PC-3 (cell line): ENCODE data around the gene FOXK1. TPM values are rescaled to one million over a fixed set of nuclear protein-coding genes. Genes with fewer than 3 reads are reported as not detected.

Experiments
- ATAC-seq: fragments of 200-7000 bp; cut with Tn5 transposase; 2 replicates; pipeline ENCODE4 v1.9.1; 2020; ENCODE audit warnings: mild to moderate bottlenecking, moderate library complexity
- BruUV-seq: library from RNA; stranded (reverse); fragments of 400-500 nt; replicated peaks from 2 replicates; lab custom pipeline; 2021; lab: Mats Ljungman, UMichigan
- CTCF ChIA-PET: fragments of 300-600 bp; sonication (Branson Sonifier 250); formaldehyde crosslinking; loops from one replicate; lab custom pipeline; 2022; ENCODE audit warnings: antibody characterized with exemption; lab: Charles Lee
- POLR2A ChIA-PET: fragments of 300-600 bp; sonication (Branson Sonifier 250); formaldehyde crosslinking; loops from one replicate; lab custom pipeline; 2022; ENCODE audit warnings: antibody characterized with exemption; ENCODE audit not compliant: unreplicated experiment; lab: Charles Lee
- DNase-seq: peaks from one replicate; pipeline ENCODE4 v3.0.0-alpha.2; 2015
- H2AFZ ChIP-seq: fragments of 300-600 bp; sonication (generic); 2 replicates; pipeline ENCODE4 v1.6.0; 2016; ENCODE audit warnings: antibody characterized with exemption, low read length
- H3F3A ChIP-seq: fragments of 300-600 bp; sonication (generic); one replicate; pipeline ENCODE4 v1.6.0; 2017; ENCODE audit warnings: antibody characterized with exemption, low read length, control low read depth, mild to moderate bottlenecking; ENCODE audit not compliant: unreplicated experiment
- H3K27ac ChIP-seq: fragments of 300-600 bp; sonication (generic); 2 replicates; pipeline ENCODE4 v1.5.1; 2016; ENCODE audit warnings: mild to moderate bottlenecking, low read length
- H3K27me3 ChIP-seq: fragments of 300-600 bp; sonication (generic); 2 replicates; pipeline ENCODE4 v1.6.1; 2016; ENCODE audit warnings: low read length, mixed read lengths
- H3K36me3 ChIP-seq: fragments of 300-600 bp; sonication (generic); 2 replicates; pipeline ENCODE4 v1.6.1; 2016; ENCODE audit warnings: low read depth, mixed run types, low read length, mixed read lengths
- H3K4me1 ChIP-seq: fragments of 300-600 bp; sonication (generic); 2 replicates; pipeline ENCODE4 v1.5.1; 2016; ENCODE audit warnings: low read length; ENCODE audit not compliant: insufficient read depth
- H3K4me2 ChIP-seq: fragments of 300-600 bp; sonication (generic); 2 replicates; pipeline ENCODE4 v1.6.0; 2016; ENCODE audit warnings: low read length
- H3K4me3 ChIP-seq: fragments of 300-600 bp; sonication (generic); 2 replicates; pipeline ENCODE4 v1.5.1; 2016; ENCODE audit warnings: mild to moderate bottlenecking, low read length, mixed read lengths
- H3K79me2 ChIP-seq: fragments of 300-600 bp; sonication (generic); 2 replicates; pipeline ENCODE4 v1.6.1; 2017; ENCODE audit warnings: low read length, mixed read lengths
- H3K9ac ChIP-seq: fragments of 300-600 bp; sonication (generic); 2 replicates; pipeline ENCODE4 v1.6.0; 2016; ENCODE audit warnings: mild to moderate bottlenecking, low read length
- H3K9me2 ChIP-seq: fragments of 300-600 bp; sonication (generic); replicated peaks from 2 replicates; pipeline ENCODE4 v1.6.1; 2016; ENCODE audit warnings: mixed run types, low read length, mixed read lengths
- H3K9me3 ChIP-seq: fragments of 300-600 bp; sonication (generic); 2 replicates; pipeline ENCODE4 v1.6.1; 2016; ENCODE audit warnings: low read length, mixed read lengths
- H4K20me1 ChIP-seq: fragments of 300-600 bp; sonication (generic); 2 replicates; pipeline ENCODE4 v1.6.1; 2016; ENCODE audit warnings: low read length, mixed read lengths
- CTCF ChIP-seq: fragments of 300-600 bp; sonication (generic); conservative IDR thresholded peaks from 2 replicates; pipeline ENCODE4 v1.5.1; 2017; ENCODE audit warnings: antibody characterized with exemption, low read depth, mild to moderate bottlenecking, low read length
- EZH2 ChIP-seq: fragments of 300-600 bp; sonication (generic); IDR thresholded peaks from one replicate; pipeline ENCODE4 v1.6.1; 2017; ENCODE audit warnings: antibody characterized with exemption, mild to moderate bottlenecking, low read length; ENCODE audit not compliant: unreplicated experiment
- EZH2phosphoT487 ChIP-seq: fragments of 300-600 bp; sonication (generic); IDR thresholded peaks from 2 replicates; pipeline ENCODE4 v1.6.1; 2018; ENCODE audit warnings: mild to moderate bottlenecking, antibody characterized with exemption, low read length, borderline replicate concordance
- intact Hi-C: fragments of 100-400 bp; cut with micrococcal nuclease; formaldehyde crosslinking; loops from 2 replicates; pipeline ENCODE4 v1.9.0; 2023
- total RNA-seq: library from RNA; depleted of rRNA; stranded (reverse); fragments of >200 nt; gene quantifications from 2 replicates; pipeline ENCODE4 v1.2.3, GENCODE V29; 2014

Gene FOXK1
- total RNA-seq, 1 experiment from 2014 or later: 13.2 TPM

- BruUV-seq: no TSS peak
- CTCF ChIA-PET: no interaction called here
- DNase-seq (no peak), ATAC-seq (no peak)
- H3F3A ChIP-seq: no peaks in the 10 kb centered on the region
- H4K20me1 ChIP-seq: peaks cover 22% of the 10 kb centered on the region; the same call in 1 of the 2 replicates
- POLR2A ChIA-PET: no interaction called here
- TF ChIP-seq EZH2 (no peak), EZH2phosphoT487 (no peak), CTCF (no peak)
- H3K9me3 ChIP-seq: no peaks in the 10 kb centered on the region
- no peak overlapping the region for H3K4me3 ChIP-seq
- no peak overlapping the region for H3K27ac ChIP-seq
- no peak overlapping the region for H2AFZ ChIP-seq
- no peak overlapping the region for H3K9ac ChIP-seq
- H3K4me2 ChIP-seq: no peak overlapping the region
- peaks cover 10% of the 10 kb centered on the region; the same call in 1 of the 2 replicates for H3K4me1 ChIP-seq
- H3K9me2 ChIP-seq: no peaks in the 10 kb centered on the region
- no peaks in the 10 kb centered on the region for H3K27me3 ChIP-seq
- H3K36me3 ChIP-seq: no peaks in the 10 kb centered on the region
- intact Hi-C loops: no loop called here
- H3K79me2 ChIP-seq: peaks cover 99% of the 10 kb centered on the region
These were observed 5.9 kb downstream of the FOXK1 start for GRCh38 chr7:4687956-4688355.

- H3K4me2 ChIP-seq: no peak overlapping the region
- H3K27ac ChIP-seq: no peak overlapping the region
- H3K9me3 ChIP-seq: no peaks in the 10 kb centered on the region
- H2AFZ ChIP-seq: no peak overlapping the region
- ChIA-PET POLR2A (interaction anchor here (0.6 kb wide), 1 partner anchor 76 kb away, joined by 3 read pairs; no protein-coding TSS in a partner anchor), CTCF (no interaction called here)
- H3K79me2 ChIP-seq: peaks cover 99% of the 10 kb centered on the region
- H4K20me1 ChIP-seq: peaks cover 17% of the 10 kb centered on the region; the same call in 1 of the 2 replicates
- H3K4me1 ChIP-seq: peaks cover 8% of the 10 kb centered on the region; the same call in 1 of the 2 replicates
- ATAC-seq (no peak), DNase-seq (no peak)
- H3K9ac ChIP-seq: no peak overlapping the region
- intact Hi-C loops: no loop called here
- no peak overlapping the region for H3K4me3 ChIP-seq
- H3K36me3 ChIP-seq: no peaks in the 10 kb centered on the region
- no peaks in the 10 kb centered on the region for H3K27me3 ChIP-seq
- TF ChIP-seq EZH2phosphoT487: no peak
- no peak for TF ChIP-seq CTCF
- no peak for TF ChIP-seq EZH2
- no peaks in the 10 kb centered on the region for H3K9me2 ChIP-seq
- H3F3A ChIP-seq: no peaks in the 10 kb centered on the region
- BruUV-seq: no TSS peak
These were observed 7.1 kb downstream of the FOXK1 start for GRCh38 chr7:4689151-4689550.

GRCh38 chr7:4689668-4690067 lies 7.6 kb downstream of the FOXK1 start:
- H3K4me1 ChIP-seq: peaks cover 3% of the 10 kb centered on the region; the same call in 1 of the 2 replicates
- no TSS peak for BruUV-seq
- no peaks in the 10 kb centered on the region for H3K36me3 ChIP-seq
- ATAC-seq (no peak), DNase-seq (no peak)
- H3K9me2 ChIP-seq: no peaks in the 10 kb centered on the region
- H3F3A ChIP-seq: no peaks in the 10 kb centered on the region
- TF ChIP-seq EZH2phosphoT487: no peak
- TF ChIP-seq CTCF: no peak
- H3K9ac ChIP-seq: no peak overlapping the region
- peaks cover 17% of the 10 kb centered on the region; the same call in 1 of the 2 replicates for H4K20me1 ChIP-seq
- CTCF ChIA-PET: no interaction called here
- no peak overlapping the region for H3K4me2 ChIP-seq
- intact Hi-C loops: no loop called here
- peaks cover 99% of the 10 kb centered on the region for H3K79me2 ChIP-seq
- H3K27me3 ChIP-seq: no peaks in the 10 kb centered on the region
- H3K27ac ChIP-seq: no peak overlapping the region
- POLR2A ChIA-PET: no interaction called here
- H2AFZ ChIP-seq: no peak overlapping the region
- no peaks in the 10 kb centered on the region for H3K9me3 ChIP-seq
- H3K4me3 ChIP-seq: no peak overlapping the region
